ENCODE data around the gene HOXA6. TPM values are rescaled to one million over a fixed set of nuclear protein-coding genes. Genes with fewer than 3 reads are reported as not detected.

The HOXA6 gene
- total RNA-seq, 4 donors from 2014 or later = 5.7 to 15.4 (median 12.4) TPM

GRCh38 chr7:27132214-27132613, 15.4 kb downstream of the HOXA6 start:
- no peak overlapping the region for H3K4me3 ChIP-seq (ENCODE audit: low read depth, poor library complexity, severe bottlenecking)
- no peak for TF ChIP-seq POLR2A (IDR thresholded peaks at IDR 0.05)
- no peak for TF ChIP-seq CTCF (IDR thresholded peaks at IDR 0.05)
- 73 to 78% methylated on average over 2 of the region's 2 CpGs for WGBS, 2 donors
- intact Hi-C loops (cut with DNase I; ENCODE audit: low total_unique reads) = no loop called here
- DNase-seq (ENCODE audit: low spot score in 2 of 2) = no peak

- 35 to 41% methylated on average over 12 of the region's 12 CpGs for WGBS, 2 donors
- peak overlapping the region; percentile 53 for H3K4me3 ChIP-seq (ENCODE audit: low read depth, poor library complexity, severe bottlenecking)
- TF ChIP-seq POLR2A (IDR thresholded peaks at IDR 0.05) (no peak), CTCF (IDR thresholded peaks at IDR 0.05) (no peak)
- intact Hi-C loops (cut with DNase I; ENCODE audit: low total_unique reads) = no loop called here
- DNase-seq (ENCODE audit: low spot score in 2 of 2) = no peak
Measured at GRCh38 chr7:27131390-27131819, 16.2 kb downstream of the HOXA6 start.

GRCh38 chr7:27130540-27131389, 16.8 kb downstream of the HOXA6 start, which contains the start of gene HOXA4:
TSS of gene HOXA4 (minus strand) at chr7:27130757. CDS start at chr7:27130733, 24 bp downstream.
- H3K4me3 ChIP-seq (ENCODE audit: low read depth, poor library complexity, severe bottlenecking) = peak within 1 kb of the TSS; percentile 53
- 7 to 12% methylated on average over 54 to 55 of the region's 67 CpGs for WGBS, 2 donors
- TF ChIP-seq POLR2A (IDR thresholded peaks at IDR 0.05) = peak in 1 of 2 donors; percentile 80
- TF ChIP-seq CTCF (IDR thresholded peaks at IDR 0.05) = no peak
- DNase-seq (ENCODE audit: low spot score in 2 of 2) = peak; percentile 83 to 98
- intact Hi-C loops (cut with DNase I; ENCODE audit: low total_unique reads) = no loop called here

- TF ChIP-seq CTCF (IDR thresholded peaks at IDR 0.05) (no peak), POLR2A (IDR thresholded peaks at IDR 0.05) (no peak)
- intact Hi-C loops (cut with DNase I; ENCODE audit: low total_unique reads) = no loop called here
- DNase-seq (ENCODE audit: low spot score in 2 of 2) = peak in 1 of 2 donors; percentile 87
- H3K4me3 ChIP-seq (ENCODE audit: low read depth, poor library complexity, severe bottlenecking) = peak overlapping the region; percentile 42
- WGBS, 2 donors = 23 to 30% methylated on average over 34 to 50 of the region's 72 CpGs
Measured at GRCh38 chr7:27129729-27130539, 17.6 kb downstream of the HOXA6 start.

GRCh38 chr7:27128776-27129728, 18.5 kb downstream of the HOXA6 start:
- 90% methylated on average over 28 of the region's 28 CpGs for WGBS, 2 donors
- intact Hi-C loops (cut with DNase I; ENCODE audit: low total_unique reads) = no loop called here
- DNase-seq (ENCODE audit: low spot score in 2 of 2) = peak in 1 of 2 donors; percentile 84
- H3K4me3 ChIP-seq (ENCODE audit: low read depth, poor library complexity, severe bottlenecking) = no peak overlapping the region
- TF ChIP-seq POLR2A (IDR thresholded peaks at IDR 0.05) (no peak), CTCF (IDR thresholded peaks at IDR 0.05) (no peak)

Data from lower leg skin (tissue), 4 donors.